HEK293T (cell line): Measurements from ENCODE around the gene TPX2.

Source experiments
- ARNT ChIP-seq: fragments of 450-650 bp; IDR thresholded peaks from 2 replicates; pipeline ENCODE4 v1.6.1; 2017; ENCODE audit warnings: mild to moderate bottlenecking
- BHLHE40 ChIP-seq: fragments of 450-650 bp; IDR thresholded peaks from 2 replicates; pipeline ENCODE4 v1.6.1; 2016; ENCODE audit warnings: mild to moderate bottlenecking, moderate library complexity, borderline replicate concordance
- ELF4 ChIP-seq: fragments of 450-650 bp; IDR thresholded peaks from 2 replicates; pipeline ENCODE4 v1.6.1; 2017; ENCODE audit warnings: antibody characterized with exemption
- FOXA1 ChIP-seq: fragments of 450-650 bp; IDR thresholded peaks from 2 replicates; pipeline ENCODE4 v1.6.1; 2016; ENCODE audit warnings: mild to moderate bottlenecking
- FOXK2 ChIP-seq: fragments of 450-650 bp; IDR thresholded peaks from 2 replicates; pipeline ENCODE4 v1.6.1; 2016; ENCODE audit warnings: mild to moderate bottlenecking
- FOXM1 ChIP-seq: fragments of 450-650 bp; IDR thresholded peaks from 2 replicates; pipeline ENCODE4 v1.6.1; 2017; ENCODE audit warnings: mild to moderate bottlenecking, borderline replicate concordance
- LEF1 ChIP-seq: fragments of 450-650 bp; IDR thresholded peaks from 2 replicates; pipeline ENCODE4 v1.6.1; 2017; ENCODE audit warnings: mild to moderate bottlenecking, borderline replicate concordance
- NFRKB ChIP-seq: fragments of 450-650 bp; IDR thresholded peaks from 2 replicates; pipeline ENCODE4 v1.6.1; 2016; ENCODE audit warnings: mild to moderate bottlenecking, moderate library complexity
- SP1 ChIP-seq: fragments of 450-650 bp; IDR thresholded peaks from 2 replicates; pipeline ENCODE4 v1.6.1; 2017
- SUZ12 ChIP-seq: fragments of 450-650 bp; IDR thresholded peaks from 2 replicates; pipeline ENCODE4 v1.6.1; 2016; ENCODE audit warnings: mild to moderate bottlenecking
- TARDBP ChIP-seq: fragments of 450-650 bp; IDR thresholded peaks from 2 replicates; pipeline ENCODE4 v1.6.1; 2016
- ZNF384 ChIP-seq: fragments of 450-650 bp; IDR thresholded peaks from 2 replicates; pipeline ENCODE4 v1.6.1; 2016

- TF ChIP-seq ARNT (no peak), FOXK2 (no peak), FOXA1 (no peak), SP1 (no peak), TARDBP (no peak), ZNF384 (no peak), SUZ12 (no peak), NFRKB (no peak), FOXM1 (no peak), ELF4 (no peak), LEF1 (no peak), BHLHE40 (no peak)
Observed at GRCh38 chr20:31767805-31768204, 28.7 kb downstream of the TPX2 start.
